Measurements from ENCODE around the gene ACTC1.

The ACTC1 gene

GRCh38 chr15:34755419-34755773 lies 40.0 kb downstream of the ACTC1 start:
- DNase-seq = no peak

DNA sequence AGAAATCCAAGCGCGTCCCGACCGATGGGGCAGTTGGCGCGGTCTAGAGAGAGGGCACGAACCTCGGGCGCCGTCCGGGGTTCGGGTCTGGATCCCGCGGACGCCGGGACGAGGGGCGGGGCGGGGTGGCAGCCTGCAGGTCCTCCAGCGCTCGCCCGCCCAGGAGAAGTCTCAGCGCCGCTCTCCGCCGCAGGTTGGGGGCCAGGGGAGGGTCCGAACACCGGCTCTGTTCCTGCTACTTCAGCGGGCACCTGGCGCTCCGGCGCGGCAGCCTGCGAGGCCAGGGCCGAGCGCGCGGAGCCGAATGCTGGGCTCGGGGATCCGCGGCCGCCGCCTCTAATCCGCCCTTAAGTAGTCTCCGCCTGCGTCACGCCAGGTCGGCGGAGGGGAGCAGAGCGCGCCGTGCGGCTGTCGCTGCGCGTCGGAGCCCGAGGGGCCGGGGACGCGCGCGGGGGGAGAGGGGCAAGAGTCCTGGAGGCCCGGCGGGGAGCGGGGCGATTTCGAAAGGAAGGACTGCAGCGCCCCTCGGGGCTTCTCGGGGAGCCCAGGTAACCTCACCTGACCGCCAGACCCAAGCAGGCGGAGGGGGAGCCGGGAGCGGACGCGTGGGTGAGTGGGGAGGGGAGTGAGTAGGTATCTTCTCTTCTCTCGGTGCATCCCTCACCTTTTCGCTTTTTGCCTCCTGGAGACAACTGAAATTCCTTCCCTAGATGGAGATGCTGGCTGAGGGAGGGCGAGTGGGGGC lies 40.5 kb downstream of the ACTC1 start, which contains the start of gene GJD2:
GJD2 (minus strand) TSS at position 325 of the 745 bp plus-strand sequence. CDS start 510 bp downstream, outside the sequence.
- DNase-seq = no peak

- no peak for DNase-seq
Observed at GRCh38 chr15:34754171-34754601, 41.2 kb downstream of the ACTC1 start.

- DNase-seq = no peak
Observed at GRCh38 chr15:34753236-34753894, 42.0 kb downstream of the ACTC1 start.

- DNase-seq = no peak
Observed at GRCh38 chr15:34749691-34750090, 45.7 kb downstream of the ACTC1 start.
